Measurements from ENCODE around the gene BIRC2.
A peak's percentile ranks its signal among the peaks of the same experiment; 100 is the strongest.

BIRC2 gene

DNA sequence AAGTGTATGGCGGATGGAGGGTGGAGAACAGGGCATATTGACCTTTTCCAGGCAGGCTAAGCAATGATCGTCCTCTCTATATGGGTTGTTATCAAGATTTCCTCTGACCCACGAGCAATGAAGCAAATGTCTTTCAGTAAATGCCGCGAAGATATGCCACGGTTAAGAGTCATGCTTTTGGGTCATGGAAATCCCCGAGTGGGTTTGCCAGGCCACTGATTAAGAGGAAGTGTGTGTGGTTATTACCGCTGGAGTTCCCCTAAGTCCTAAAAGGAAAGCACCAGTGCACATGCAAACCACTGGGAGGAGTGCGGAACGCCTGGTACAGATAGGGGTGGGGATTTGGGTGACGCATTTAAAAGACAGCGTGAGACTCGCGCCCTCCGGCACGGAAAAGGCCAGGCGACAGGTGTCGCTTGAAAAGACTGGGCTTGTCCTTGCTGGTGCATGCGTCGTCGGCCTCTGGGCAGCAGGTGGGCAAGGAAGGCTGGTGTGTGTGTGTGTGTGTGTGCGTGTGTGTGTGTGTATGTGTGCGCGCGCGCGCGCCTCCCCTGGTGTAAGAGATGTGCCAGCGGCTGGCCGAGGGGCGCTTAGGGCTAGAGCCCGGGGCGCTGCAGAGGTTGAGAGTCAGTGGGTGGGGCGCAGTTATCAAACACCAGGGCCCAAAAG is 29.8 kb upstream of the BIRC2 start, which contains the start of gene BIRC3 (continued):
- TF ChIP-seq REPIN1 (tag by site-specific recombination; IDR thresholded peaks at IDR 0.05; ENCODE audit: low read depth): no peak
- TF ChIP-seq, protein P1, sequence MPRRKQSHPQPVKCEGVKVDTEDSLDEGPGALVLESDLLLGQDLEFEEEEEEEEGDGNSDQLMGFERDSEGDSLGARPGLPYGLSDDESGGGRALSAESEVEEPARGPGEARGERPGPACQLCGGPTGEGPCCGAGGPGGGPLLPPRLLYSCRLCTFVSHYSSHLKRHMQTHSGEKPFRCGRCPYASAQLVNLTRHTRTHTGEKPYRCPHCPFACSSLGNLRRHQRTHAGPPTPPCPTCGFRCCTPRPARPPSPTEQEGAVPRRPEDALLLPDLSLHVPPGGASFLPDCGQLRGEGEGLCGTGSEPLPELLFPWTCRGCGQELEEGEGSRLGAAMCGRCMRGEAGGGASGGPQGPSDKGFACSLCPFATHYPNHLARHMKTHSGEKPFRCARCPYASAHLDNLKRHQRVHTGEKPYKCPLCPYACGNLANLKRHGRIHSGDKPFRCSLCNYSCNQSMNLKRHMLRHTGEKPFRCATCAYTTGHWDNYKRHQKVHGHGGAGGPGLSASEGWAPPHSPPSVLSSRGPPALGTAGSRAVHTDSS (tag by site-specific recombination; IDR thresholded peaks at IDR 0.05): no peak
- TF ChIP-seq, protein P2, sequence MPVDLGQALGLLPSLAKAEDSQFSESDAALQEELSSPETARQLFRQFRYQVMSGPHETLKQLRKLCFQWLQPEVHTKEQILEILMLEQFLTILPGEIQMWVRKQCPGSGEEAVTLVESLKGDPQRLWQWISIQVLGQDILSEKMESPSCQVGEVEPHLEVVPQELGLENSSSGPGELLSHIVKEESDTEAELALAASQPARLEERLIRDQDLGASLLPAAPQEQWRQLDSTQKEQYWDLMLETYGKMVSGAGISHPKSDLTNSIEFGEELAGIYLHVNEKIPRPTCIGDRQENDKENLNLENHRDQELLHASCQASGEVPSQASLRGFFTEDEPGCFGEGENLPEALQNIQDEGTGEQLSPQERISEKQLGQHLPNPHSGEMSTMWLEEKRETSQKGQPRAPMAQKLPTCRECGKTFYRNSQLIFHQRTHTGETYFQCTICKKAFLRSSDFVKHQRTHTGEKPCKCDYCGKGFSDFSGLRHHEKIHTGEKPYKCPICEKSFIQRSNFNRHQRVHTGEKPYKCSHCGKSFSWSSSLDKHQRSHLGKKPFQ (tag by site-specific recombination; IDR thresholded peaks at IDR 0.05): no peak
- TF ChIP-seq, protein P3, sequence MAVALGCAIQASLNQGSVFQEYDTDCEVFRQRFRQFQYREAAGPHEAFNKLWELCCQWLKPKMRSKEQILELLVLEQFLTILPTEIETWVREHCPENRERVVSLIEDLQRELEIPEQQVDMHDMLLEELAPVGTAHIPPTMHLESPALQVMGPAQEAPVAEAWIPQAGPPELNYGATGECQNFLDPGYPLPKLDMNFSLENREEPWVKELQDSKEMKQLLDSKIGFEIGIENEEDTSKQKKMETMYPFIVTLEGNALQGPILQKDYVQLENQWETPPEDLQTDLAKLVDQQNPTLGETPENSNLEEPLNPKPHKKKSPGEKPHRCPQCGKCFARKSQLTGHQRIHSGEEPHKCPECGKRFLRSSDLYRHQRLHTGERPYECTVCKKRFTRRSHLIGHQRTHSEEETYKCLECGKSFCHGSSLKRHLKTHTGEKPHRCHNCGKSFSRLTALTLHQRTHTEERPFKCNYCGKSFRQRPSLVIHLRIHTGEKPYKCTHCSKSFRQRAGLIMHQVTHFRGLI (tag by site-specific recombination; IDR thresholded peaks at IDR 0.05): peak; percentile 78; the same call in 1 of the 2 replicates
- peak; percentile 67 for TF ChIP-seq ZNF843 (tag by site-specific recombination; IDR thresholded peaks at IDR 0.05)
- TF ChIP-seq, protein P4, sequence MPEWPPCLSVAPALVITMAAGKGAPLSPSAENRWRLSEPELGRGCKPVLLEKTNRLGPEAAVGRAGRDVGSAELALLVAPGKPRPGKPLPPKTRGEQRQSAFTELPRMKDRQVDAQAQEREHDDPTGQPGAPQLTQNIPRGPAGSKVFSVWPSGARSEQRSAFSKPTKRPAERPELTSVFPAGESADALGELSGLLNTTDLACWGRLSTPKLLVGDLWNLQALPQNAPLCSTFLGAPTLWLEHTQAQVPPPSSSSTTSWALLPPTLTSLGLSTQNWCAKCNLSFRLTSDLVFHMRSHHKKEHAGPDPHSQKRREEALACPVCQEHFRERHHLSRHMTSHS (tag by site-specific recombination; IDR thresholded peaks at IDR 0.05): no peak
- peak; percentile 87 for TF ChIP-seq ZNF501 (tag by site-specific recombination; IDR thresholded peaks at IDR 0.05)
- no peak for TF ChIP-seq OVOL3 (tag by site-specific recombination; IDR thresholded peaks at IDR 0.05)
- peak; percentile 100 for TF ChIP-seq SCRT2 (tag by site-specific recombination; IDR thresholded peaks at IDR 0.05)
- no peak for TF ChIP-seq ZFP3 (tag by site-specific recombination; IDR thresholded peaks at IDR 0.05; ENCODE audit: low read depth)
- peak; percentile 76 for TF ChIP-seq ZFHX2 (tag by site-specific recombination; conservative IDR thresholded peaks at IDR 0.05)
- TF ChIP-seq ZNF221 (tag by site-specific recombination; IDR thresholded peaks at IDR 0.05; ENCODE audit: borderline replicate concordance): no peak
- TF ChIP-seq ZNF404 (tag by site-specific recombination; IDR thresholded peaks at IDR 0.05): no peak

DNA sequence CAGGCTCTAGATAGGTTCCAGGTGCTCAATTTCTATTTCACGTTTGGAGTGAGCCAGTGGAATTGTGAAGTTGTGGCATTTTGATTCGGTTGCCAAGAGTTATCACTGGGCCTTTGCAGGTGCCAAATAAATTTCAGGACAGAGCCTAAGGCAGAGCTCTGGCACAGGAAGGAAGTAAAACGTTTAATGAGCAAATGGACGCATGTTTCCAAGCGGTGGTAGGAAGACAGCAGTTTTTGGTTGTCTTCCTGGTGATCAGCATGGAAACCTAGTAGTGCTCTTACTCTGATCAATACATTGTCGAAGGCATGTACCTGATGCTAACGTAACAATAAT is 29.3 kb upstream of the BIRC2 start:
- TF ChIP-seq ZNF214 (tag by site-specific recombination; IDR thresholded peaks at IDR 0.05; ENCODE audit: borderline replicate concordance) (no peak), ZNF560 (tag by site-specific recombination; IDR thresholded peaks at IDR 0.05; ENCODE audit: borderline replicate concordance) (no peak), ZBTB8A (tag by site-specific recombination; IDR thresholded peaks at IDR 0.05) (peak; percentile 24; the same call in 1 of the 2 replicates), ZNF292 (tag by site-specific recombination; IDR thresholded peaks at IDR 0.05; ENCODE audit: borderline replicate concordance, low read depth) (no peak)
- Histone ChIP-seq H3K4me3 (ENCODE audit: low read depth, low read length) (peak overlapping the region; percentile 48), H3K27ac (ENCODE audit: extremely low read depth, low read depth, low read length) (no peak overlapping the region), H3K9me3 (ENCODE audit: control insufficient read depth, insufficient read depth, low read depth, low read length) (no peaks in the 10 kb centered on the region), H3K4me1 (ENCODE audit: control insufficient read depth, insufficient read depth, low read length) (no peaks in the 10 kb centered on the region), H3K36me3 (ENCODE audit: control insufficient read depth in 2 of 2, insufficient read depth in 1 of 2, low read length in 2 of 2) (no peaks in the 10 kb centered on the region)
- POLR2A ChIA-PET: no interaction called here
- CTCF ChIA-PET: interaction anchor here (0.6 to 1.6 kb wide), 2 partner anchors 24 to 448 kb away, joined by 4 to 11 read pairs; no protein-coding TSS in a partner anchor

DNA sequence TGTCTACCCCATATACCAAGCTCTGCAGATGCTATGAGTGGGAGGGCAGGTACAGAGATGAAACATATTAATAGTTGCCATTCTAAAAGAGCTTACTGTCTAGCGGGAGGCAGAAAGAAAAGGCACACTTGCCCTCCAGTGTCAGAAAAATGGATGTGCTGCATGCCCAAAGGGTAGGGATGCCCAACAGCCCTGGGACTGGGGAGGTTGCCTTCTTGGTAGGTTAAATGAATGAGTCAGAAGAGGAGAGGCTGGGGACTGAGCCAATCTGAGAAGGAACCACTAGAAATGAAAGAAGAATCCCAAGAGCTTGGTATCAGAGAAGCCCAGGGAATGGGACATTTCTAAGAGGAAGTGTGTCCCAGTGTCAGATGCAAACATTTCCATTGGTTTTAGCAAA is 28.5 kb upstream of the BIRC2 start:
- Histone ChIP-seq H3K9me3 (ENCODE audit: control insufficient read depth, insufficient read depth, low read depth, low read length) (no peaks in the 10 kb centered on the region), H3K4me3 (ENCODE audit: low read depth, low read length) (no peak overlapping the region), H3K4me1 (ENCODE audit: control insufficient read depth, insufficient read depth, low read length) (no peaks in the 10 kb centered on the region), H3K36me3 (ENCODE audit: control insufficient read depth in 2 of 2, insufficient read depth in 1 of 2, low read length in 2 of 2) (no peaks in the 10 kb centered on the region), H3K27ac (ENCODE audit: extremely low read depth, low read depth, low read length) (no peak overlapping the region)
- POLR2A ChIA-PET: no interaction called here
- CTCF ChIA-PET: interaction anchor here (0.7 to 1.6 kb wide), 2 partner anchors 23 to 42 kb away, joined by 3 to 11 read pairs; no protein-coding TSS in a partner anchor
- TF ChIP-seq ZNF394 (tag by site-specific recombination; IDR thresholded peaks at IDR 0.05; ENCODE audit: borderline replicate concordance) (no peak), ZEB2 (tag by site-specific recombination; IDR thresholded peaks at IDR 0.05) (no peak), ZNF624 (tag by site-specific recombination; IDR thresholded peaks at IDR 0.05) (no peak), ZNF76 (tag by site-specific recombination; IDR thresholded peaks at IDR 0.05; ENCODE audit: borderline replicate concordance, low read depth) (no peak), ZNF544 (tag by site-specific recombination; IDR thresholded peaks at IDR 0.05) (no peak)
- TF ChIP-seq, protein P5, sequence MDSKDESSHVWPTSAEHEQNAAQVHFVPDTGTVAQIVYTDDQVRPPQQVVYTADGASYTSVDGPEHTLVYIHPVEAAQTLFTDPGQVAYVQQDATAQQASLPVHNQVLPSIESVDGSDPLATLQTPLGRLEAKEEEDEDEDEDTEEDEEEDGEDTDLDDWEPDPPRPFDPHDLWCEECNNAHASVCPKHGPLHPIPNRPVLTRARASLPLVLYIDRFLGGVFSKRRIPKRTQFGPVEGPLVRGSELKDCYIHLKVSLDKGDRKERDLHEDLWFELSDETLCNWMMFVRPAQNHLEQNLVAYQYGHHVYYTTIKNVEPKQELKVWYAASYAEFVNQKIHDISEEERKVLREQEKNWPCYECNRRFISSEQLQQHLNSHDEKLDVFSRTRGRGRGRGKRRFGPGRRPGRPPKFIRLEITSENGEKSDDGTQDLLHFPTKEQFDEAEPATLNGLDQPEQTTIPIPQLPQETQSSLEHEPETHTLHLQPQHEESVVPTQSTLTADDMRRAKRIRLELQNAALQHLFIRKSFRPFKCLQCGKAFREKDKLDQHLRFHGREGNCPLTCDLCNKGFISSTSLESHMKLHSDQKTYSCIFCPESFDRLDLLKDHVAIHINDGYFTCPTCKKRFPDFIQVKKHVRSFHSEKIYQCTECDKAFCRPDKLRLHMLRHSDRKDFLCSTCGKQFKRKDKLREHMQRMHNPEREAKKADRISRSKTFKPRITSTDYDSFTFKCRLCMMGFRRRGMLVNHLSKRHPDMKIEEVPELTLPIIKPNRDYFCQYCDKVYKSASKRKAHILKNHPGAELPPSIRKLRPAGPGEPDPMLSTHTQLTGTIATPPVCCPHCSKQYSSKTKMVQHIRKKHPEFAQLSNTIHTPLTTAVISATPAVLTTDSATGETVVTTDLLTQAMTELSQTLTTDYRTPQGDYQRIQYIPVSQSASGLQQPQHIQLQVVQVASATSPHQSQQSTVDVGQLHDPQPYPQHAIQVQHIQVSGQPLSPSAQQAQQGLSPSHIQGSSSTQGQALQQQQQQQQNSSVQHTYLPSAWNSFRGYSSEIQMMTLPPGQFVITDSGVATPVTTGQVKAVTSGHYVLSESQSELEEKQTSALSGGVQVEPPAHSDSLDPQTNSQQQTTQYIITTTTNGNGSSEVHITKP (tag by site-specific recombination; IDR thresholded peaks at IDR 0.05): no peak
- TF ChIP-seq, protein P4 (tag by site-specific recombination; IDR thresholded peaks at IDR 0.05): no peak
